HepG2 (cell line): ENCODE results near the gene XRCC5. TPM values are rescaled to one million over a fixed set of nuclear protein-coding genes. Genes with fewer than 3 reads are reported as not detected.
A peak's percentile ranks its signal among the peaks of the same experiment; 100 is the strongest.

Source experiments
- ARID4A ChIP-seq: sonication (generic); formaldehyde crosslinking; IDR thresholded peaks from 2 replicates; pipeline ENCODE4 v1.5.0; 2020; ENCODE audit warnings: mild to moderate bottlenecking, missing genetic modification reagents, borderline replicate concordance
- FOXA1 ChIP-seq, 2 experiments: fragments of 450-650 bp in 1 of 2; sonication (generic) in 1 of 2; formaldehyde crosslinking in 1 of 2; IDR thresholded peaks; 2 replicates each; pipeline versions ENCODE4 v1.4.0 to v1.6.1; 2016 to 2020; ENCODE audit warnings: missing genetic modification reagents in 1 of 2
- HNF4A ChIP-seq: sonication (generic); formaldehyde crosslinking; IDR thresholded peaks from 2 replicates; pipeline ENCODE4 v1.4.0; 2020; ENCODE audit warnings: missing genetic modification reagents
- RXRA ChIP-seq: sonication (generic); formaldehyde crosslinking; IDR thresholded peaks from 2 replicates; pipeline ENCODE4 v1.5.1; 2020; ENCODE audit warnings: missing genetic modification reagents
- ZNF577 ChIP-seq: sonication (generic); formaldehyde crosslinking; IDR thresholded peaks from 2 replicates; pipeline ENCODE4 v1.4.0; 2020; ENCODE audit warnings: mild to moderate bottlenecking, low read depth, missing genetic modification reagents, borderline replicate concordance
- polyA plus RNA-seq, 8 experiments: library from polyadenylated mRNA; depleted of rRNA in 3 of 8; stranded (reverse) in 7 of 8; unstranded in 1 of 8; fragments of >200 nt; fragmentation: Illumina TruSeq in 4 of 8; extraction: Trizol in 4 of 8; gene quantifications; 2 replicates each; pipeline versions ENCODE4 v1.2.1 to v1.2.3, GENCODE V29; 2011 to 2016; ENCODE audit warnings: low read depth in 4 of 8, missing spikeins in 1 of 8, mixed read lengths in 1 of 8; ENCODE audit not compliant: insufficient read depth in 1 of 8
- total RNA-seq, 5 experiments: library from RNA; depleted of rRNA; stranded (reverse); fragments of >200 nt; fragmentation: Illumina TruSeq; extraction: Trizol; gene quantifications; 2 replicates each; pipeline ENCODE4 v1.2.3, GENCODE V29; 2016; ENCODE audit warnings: low read depth in 1 of 5
- TF ChIP-seq, protein P1 (sequence below): sonication (generic); formaldehyde crosslinking; IDR thresholded peaks from 2 replicates; pipeline ENCODE4 v1.5.0; 2020; ENCODE audit warnings: mild to moderate bottlenecking, missing genetic modification reagents, borderline replicate concordance
- TF ChIP-seq, protein P2 (sequence below): IDR thresholded peaks from 2 replicates; pipeline ENCODE4 v1.6.1; 2012; ENCODE audit warnings: low read length, improper control_type of control experiment
- TF ChIP-seq, protein P3 (sequence below): IDR thresholded peaks from 2 replicates; pipeline ENCODE4 v1.6.1; 2016; ENCODE audit warnings: control low read depth
- TF ChIP-seq, protein P4 (sequence below): sonication (generic); formaldehyde crosslinking; IDR thresholded peaks from 2 replicates; pipeline ENCODE4 v1.4.0; 2020; ENCODE audit warnings: missing genetic modification reagents, borderline replicate concordance

Gene XRCC5
- total and polyA plus RNA-seq, 2 of the 13 experiments (the other 11 are each of a cell fraction or from before 2014, with no cell fraction given) = 264 to 454 TPM

DNA sequence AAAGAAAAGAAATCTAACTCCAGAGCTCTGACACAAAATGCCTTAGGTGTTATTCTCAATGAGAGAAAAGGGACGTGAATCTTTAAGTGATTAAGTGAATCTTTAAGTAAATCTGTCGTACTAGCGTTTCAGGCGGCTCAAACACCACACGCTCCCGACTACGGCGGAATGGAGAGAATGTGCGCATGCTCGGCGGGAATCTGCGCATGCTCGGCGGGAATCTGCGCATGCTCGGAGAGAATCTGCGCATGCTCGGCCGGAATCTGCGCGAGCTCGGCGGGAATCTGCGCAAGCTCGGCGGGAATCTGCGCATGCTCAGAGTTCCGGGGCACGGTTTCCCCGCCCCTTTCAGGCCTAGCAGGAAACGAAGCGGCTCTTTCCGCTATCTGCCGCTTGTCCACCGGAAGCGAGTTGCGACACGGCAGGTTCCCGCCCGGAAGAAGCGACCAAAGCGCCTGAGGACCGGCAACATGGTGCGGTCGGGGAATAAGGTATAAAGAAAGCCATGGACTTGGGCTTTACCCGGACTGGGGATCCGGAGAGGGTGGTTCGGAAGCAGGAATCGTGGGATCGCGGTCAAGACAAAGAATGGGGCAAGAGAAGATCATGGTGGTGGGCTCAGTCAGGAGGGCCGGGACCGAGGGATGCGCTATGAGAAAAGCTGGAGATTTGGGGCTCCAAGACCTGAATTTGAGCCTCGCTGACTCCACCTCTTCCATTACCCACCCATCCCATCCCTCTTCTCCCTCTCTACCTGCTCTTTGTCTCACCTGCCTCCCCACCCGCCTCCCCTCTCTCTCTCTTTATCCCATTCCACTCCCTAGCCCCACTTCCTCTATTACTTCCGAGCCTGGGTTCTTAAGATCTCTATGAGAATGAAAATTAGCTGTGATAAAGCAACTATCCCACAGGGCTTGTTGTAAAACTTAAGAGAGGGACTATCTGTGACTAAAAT lies at the start of gene XRCC5 (continued):
- TF ChIP-seq, protein P1, sequence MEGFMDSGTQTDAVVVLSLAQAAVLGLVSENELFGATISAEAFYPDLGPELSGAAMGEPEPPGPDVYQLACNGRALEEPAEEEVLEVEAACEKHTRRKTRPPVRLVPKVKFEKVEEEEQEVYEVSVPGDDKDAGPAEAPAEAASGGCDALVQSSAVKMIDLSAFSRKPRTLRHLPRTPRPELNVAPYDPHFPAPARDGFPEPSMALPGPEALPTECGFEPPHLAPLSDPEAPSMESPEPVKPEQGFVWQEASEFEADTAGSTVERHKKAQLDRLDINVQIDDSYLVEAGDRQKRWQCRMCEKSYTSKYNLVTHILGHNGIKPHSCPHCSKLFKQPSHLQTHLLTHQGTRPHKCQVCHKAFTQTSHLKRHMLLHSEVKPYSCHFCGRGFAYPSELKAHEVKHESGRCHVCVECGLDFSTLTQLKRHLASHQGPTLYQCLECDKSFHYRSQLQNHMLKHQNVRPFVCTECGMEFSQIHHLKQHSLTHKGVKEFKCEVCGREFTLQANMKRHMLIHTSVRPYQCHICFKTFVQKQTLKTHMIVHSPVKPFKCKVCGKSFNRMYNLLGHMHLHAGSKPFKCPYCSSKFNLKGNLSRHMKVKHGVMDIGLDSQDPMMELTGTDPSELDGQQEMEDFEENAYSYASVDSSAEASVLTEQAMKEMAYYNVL (CRISPR knock-in tag) = peak; percentile 67; the same call in 1 of the 2 replicates
- TF ChIP-seq HNF4A (CRISPR knock-in tag) (peak; percentile 16; the same call in 1 of the 2 replicates), FOXA1 (IDR thresholded peaks at IDR 0.05) (no peak), FOXA1 (CRISPR knock-in tag; IDR thresholded peaks at IDR 0.05) (peak; percentile 9; the same call in 1 of the 2 replicates), RXRA (CRISPR knock-in tag) (peak; percentile 85), ZNF577 (CRISPR knock-in tag) (no peak), ARID4A (CRISPR knock-in tag) (peak; percentile 98)
- TF ChIP-seq, protein P2, sequence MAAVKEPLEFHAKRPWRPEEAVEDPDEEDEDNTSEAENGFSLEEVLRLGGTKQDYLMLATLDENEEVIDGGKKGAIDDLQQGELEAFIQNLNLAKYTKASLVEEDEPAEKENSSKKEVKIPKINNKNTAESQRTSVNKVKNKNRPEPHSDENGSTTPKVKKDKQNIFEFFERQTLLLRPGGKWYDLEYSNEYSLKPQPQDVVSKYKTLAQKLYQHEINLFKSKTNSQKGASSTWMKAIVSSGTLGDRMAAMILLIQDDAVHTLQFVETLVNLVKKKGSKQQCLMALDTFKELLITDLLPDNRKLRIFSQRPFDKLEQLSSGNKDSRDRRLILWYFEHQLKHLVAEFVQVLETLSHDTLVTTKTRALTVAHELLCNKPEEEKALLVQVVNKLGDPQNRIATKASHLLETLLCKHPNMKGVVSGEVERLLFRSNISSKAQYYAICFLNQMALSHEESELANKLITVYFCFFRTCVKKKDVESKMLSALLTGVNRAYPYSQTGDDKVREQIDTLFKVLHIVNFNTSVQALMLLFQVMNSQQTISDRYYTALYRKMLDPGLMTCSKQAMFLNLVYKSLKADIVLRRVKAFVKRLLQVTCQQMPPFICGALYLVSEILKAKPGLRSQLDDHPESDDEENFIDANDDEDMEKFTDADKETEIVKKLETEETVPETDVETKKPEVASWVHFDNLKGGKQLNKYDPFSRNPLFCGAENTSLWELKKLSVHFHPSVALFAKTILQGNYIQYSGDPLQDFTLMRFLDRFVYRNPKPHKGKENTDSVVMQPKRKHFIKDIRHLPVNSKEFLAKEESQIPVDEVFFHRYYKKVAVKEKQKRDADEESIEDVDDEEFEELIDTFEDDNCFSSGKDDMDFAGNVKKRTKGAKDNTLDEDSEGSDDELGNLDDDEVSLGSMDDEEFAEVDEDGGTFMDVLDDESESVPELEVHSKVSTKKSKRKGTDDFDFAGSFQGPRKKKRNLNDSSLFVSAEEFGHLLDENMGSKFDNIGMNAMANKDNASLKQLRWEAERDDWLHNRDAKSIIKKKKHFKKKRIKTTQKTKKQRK = no peak
- TF ChIP-seq, protein P3, sequence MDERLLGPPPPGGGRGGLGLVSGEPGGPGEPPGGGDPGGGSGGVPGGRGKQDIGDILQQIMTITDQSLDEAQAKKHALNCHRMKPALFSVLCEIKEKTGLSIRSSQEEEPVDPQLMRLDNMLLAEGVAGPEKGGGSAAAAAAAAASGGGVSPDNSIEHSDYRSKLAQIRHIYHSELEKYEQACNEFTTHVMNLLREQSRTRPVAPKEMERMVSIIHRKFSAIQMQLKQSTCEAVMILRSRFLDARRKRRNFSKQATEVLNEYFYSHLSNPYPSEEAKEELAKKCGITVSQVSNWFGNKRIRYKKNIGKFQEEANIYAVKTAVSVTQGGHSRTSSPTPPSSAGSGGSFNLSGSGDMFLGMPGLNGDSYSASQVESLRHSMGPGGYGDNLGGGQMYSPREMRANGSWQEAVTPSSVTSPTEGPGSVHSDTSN (CRISPR knock-in tag) = no peak
- TF ChIP-seq, protein P4, sequence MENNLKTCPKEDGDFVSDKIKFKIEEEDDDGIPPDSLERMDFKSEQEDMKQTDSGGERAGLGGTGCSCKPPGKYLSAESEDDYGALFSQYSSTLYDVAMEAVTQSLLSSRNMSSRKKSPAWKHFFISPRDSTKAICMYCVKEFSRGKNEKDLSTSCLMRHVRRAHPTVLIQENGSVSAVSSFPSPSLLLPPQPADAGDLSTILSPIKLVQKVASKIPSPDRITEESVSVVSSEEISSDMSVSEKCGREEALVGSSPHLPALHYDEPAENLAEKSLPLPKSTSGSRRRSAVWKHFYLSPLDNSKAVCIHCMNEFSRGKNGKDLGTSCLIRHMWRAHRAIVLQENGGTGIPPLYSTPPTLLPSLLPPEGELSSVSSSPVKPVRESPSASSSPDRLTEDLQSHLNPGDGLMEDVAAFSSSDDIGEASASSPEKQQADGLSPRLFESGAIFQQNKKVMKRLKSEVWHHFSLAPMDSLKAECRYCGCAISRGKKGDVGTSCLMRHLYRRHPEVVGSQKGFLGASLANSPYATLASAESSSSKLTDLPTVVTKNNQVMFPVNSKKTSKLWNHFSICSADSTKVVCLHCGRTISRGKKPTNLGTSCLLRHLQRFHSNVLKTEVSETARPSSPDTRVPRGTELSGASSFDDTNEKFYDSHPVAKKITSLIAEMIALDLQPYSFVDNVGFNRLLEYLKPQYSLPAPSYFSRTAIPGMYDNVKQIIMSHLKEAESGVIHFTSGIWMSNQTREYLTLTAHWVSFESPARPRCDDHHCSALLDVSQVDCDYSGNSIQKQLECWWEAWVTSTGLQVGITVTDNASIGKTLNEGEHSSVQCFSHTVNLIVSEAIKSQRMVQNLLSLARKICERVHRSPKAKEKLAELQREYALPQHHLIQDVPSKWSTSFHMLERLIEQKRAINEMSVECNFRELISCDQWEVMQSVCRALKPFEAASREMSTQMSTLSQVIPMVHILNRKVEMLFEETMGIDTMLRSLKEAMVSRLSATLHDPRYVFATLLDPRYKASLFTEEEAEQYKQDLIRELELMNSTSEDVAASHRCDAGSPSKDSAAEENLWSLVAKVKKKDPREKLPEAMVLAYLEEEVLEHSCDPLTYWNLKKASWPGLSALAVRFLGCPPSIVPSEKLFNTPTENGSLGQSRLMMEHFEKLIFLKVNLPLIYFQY (CRISPR knock-in tag) = peak; percentile 74
